ENCODE measurements around the gene TSPAN9. TPM values are rescaled to one million over a fixed set of nuclear protein-coding genes. Genes with fewer than 3 reads are reported as not detected.

The TSPAN9 gene
- total and polyA plus RNA-seq, 8 donors = 1.4 to 58.3 (median 7.9) TPM

DNA sequence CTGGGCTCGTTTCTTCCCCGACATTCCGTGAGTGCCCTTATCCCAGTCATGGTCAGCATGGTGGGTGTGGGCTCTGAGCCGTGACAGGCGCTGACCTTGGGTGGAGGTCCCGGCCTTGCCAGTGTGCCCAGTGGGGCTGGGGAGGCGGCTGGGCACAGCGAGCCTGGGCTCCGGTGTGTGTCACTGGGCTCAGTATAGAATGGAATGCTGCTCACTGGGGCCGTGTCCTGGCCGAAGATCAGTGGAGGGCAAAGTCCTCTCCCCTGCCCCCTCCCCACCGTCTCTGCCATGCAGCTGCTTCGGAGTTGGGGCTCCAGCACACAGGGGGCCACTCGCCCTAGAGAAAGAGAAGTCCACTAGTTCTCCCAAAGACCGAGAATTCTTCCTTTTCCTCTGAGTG is 164.4 kb downstream of the TSPAN9 start:
- DNase-seq = no peak
- peaks cover 0 to 4% (median 1%) of the 10 kb centered on the region in 4 donors for H3K4me1 ChIP-seq

DNA sequence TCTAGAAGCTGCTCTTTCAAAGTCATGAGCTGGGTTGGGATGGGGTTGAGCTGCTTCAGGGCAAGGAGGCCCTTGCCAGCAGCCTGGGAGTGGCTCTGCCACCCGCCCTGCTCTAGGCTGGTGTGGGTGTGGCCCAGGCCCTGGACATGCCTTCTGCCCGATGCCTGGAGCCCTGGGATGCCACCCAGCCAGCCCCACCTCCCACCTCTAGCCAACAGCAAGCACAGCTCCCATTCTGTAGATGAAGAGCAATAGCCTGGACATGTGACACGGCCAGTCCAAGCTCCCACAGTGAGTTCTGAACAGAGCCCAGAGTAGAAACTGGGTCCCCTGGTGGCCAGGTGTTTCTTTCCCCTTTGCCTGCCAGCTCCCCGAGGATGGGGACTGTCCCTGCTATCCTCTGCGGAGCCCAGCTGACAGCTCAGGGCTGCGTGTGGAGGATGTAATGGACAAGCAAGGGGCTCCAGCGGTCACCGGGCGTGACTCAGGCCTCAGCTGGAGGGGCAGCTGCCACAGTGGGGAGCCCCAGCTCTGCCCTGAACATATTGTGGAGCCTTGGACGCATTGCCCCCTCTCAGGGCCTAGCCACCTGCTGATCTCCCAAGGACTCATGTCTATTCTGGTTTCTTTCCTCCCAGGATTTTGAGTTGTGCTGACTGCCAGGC is 165.2 kb downstream of the TSPAN9 start:
- H3K27me3 ChIP-seq = no peaks in the 10 kb centered on the region
- H3K27ac ChIP-seq = no peak overlapping the region
- 78 to 87% (median 82%) methylated on average over 9 to 10 of the region's 10 CpGs for WGBS, 5 donors
- H3K4me3 ChIP-seq = no peak overlapping the region
- no peak for DNase-seq
- intact Hi-C loops (cut with DNase I; ENCODE audit: low total_unique reads) = no loop called here
- H3K36me3 ChIP-seq = peaks cover 0 to 16% (median 5%) of the 10 kb centered on the region in 4 donors
- H3K4me1 ChIP-seq = peaks cover 0 to 1% (median 0%) of the 10 kb centered on the region in 4 donors
- TF ChIP-seq POLR2AphosphoS5 (IDR thresholded peaks at IDR 0.05) (no peak), POLR2A (IDR thresholded peaks at IDR 0.05) (no peak), EP300 (IDR thresholded peaks at IDR 0.05) (no peak)
- TF ChIP-seq, protein P1, sequence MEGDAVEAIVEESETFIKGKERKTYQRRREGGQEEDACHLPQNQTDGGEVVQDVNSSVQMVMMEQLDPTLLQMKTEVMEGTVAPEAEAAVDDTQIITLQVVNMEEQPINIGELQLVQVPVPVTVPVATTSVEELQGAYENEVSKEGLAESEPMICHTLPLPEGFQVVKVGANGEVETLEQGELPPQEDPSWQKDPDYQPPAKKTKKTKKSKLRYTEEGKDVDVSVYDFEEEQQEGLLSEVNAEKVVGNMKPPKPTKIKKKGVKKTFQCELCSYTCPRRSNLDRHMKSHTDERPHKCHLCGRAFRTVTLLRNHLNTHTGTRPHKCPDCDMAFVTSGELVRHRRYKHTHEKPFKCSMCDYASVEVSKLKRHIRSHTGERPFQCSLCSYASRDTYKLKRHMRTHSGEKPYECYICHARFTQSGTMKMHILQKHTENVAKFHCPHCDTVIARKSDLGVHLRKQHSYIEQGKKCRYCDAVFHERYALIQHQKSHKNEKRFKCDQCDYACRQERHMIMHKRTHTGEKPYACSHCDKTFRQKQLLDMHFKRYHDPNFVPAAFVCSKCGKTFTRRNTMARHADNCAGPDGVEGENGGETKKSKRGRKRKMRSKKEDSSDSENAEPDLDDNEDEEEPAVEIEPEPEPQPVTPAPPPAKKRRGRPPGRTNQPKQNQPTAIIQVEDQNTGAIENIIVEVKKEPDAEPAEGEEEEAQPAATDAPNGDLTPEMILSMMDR (IDR thresholded peaks at IDR 0.05) = no peak
- no peaks in the 10 kb centered on the region for H3K9me3 ChIP-seq

More for the DNA sequence above, 164.4 kb downstream of the TSPAN9 start:
- Histone ChIP-seq H3K27me3 (no peaks in the 10 kb centered on the region), H3K4me3 (no peak overlapping the region), H3K36me3 (peaks cover 0 to 16% (median 5%) of the 10 kb centered on the region in 4 donors), H3K9me3 (no peaks in the 10 kb centered on the region), H3K27ac (no peak overlapping the region)
- TF ChIP-seq, protein P1 (IDR thresholded peaks at IDR 0.05) = no peak
- TF ChIP-seq POLR2AphosphoS5 (IDR thresholded peaks at IDR 0.05) (no peak), POLR2A (IDR thresholded peaks at IDR 0.05) (no peak), EP300 (IDR thresholded peaks at IDR 0.05) (no peak)
- WGBS, 5 donors = 70 to 80% (median 73%) methylated on average over 7 to 15 of the region's 15 CpGs
- intact Hi-C loops (cut with DNase I; ENCODE audit: low total_unique reads) = no loop called here

DNA sequence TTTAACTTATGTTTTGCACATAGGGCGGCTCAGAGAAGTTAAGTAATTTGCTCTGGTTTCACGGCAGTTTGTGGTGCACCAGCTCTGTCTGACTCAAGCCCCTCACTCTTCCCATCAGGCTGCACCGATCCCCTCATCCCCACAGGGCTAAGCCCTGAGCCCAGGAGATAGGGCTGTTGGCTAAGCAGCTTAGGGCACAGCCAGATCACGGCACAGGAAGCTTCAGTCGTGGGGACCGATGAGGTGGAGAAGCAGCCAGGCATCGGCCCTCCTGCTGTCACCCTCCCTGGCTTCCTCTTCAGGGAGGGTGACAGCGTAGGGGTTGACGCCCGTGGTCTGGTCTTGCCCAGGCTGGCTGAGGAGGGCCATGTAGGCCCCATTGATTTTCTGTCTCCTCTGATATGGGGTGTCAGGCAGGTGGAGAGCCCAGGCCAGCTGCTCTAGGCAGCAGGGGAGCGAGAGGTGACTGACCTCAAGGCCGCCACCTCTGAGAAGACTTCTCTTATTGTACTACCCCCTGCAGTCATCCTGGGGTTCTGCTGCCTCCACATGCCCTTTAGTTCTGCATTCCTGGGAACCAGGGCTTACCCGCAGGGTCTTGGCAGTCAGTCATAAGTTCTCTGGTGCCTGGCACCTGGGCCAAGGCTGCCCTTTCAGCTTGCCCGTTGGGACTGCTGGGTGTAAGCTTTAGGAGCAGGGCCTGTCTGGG is 166.4 kb downstream of the TSPAN9 start:
- H3K27ac ChIP-seq = no peak overlapping the region
- TF ChIP-seq, protein P1 (IDR thresholded peaks at IDR 0.05) = no peak
- no peak for DNase-seq
- H3K36me3 ChIP-seq = peaks cover 0 to 14% (median 5%) of the 10 kb centered on the region in 4 donors
- H3K27me3 ChIP-seq = no peaks in the 10 kb centered on the region
- H3K4me1 ChIP-seq = peaks cover 0 to 12% (median 0%) of the 10 kb centered on the region in 4 donors
- 76 to 84% (median 80%) methylated on average over 10 to 14 of the region's 14 CpGs for WGBS, 5 donors
- no peaks in the 10 kb centered on the region for H3K9me3 ChIP-seq
- no peak overlapping the region for H3K4me3 ChIP-seq
- intact Hi-C loops (cut with DNase I; ENCODE audit: low total_unique reads) = no loop called here

DNA sequence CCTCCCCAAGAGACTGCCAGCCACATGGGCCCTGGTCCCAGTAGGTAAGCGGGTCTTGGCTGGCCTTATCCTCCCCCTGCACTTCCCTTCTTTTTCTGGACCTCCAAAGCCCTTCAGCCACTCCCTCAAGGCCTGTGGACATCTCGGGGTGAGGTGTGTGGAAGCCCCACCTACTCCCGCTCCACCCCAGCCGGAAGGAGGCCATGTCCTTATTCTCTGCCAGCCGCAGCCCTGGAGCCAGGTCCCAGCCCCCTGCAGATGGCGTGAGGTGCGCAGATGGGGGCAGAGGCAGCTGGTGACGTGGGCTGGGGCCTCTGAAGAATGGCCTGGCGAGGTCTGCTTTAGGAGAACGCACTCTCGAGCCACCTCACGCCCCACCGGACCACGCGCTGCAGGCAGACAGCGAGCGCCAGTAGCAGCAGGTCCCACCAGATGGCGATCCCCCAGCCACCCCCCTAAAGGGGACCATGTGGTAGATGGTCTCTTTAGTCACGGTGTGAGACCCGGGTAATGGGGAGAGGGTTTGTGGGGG is 167.1 kb downstream of the TSPAN9 start:
- intact Hi-C loops (cut with DNase I; ENCODE audit: low total_unique reads) = no loop called here
- H3K4me1 ChIP-seq = peaks cover 0 to 12% (median 0%) of the 10 kb centered on the region in 4 donors
- no peaks in the 10 kb centered on the region for H3K9me3 ChIP-seq
- WGBS, 5 donors = 91 to 94% (median 91%) methylated on average over 11 to 20 of the region's 20 CpGs
- peaks cover 0 to 11% (median 5%) of the 10 kb centered on the region in 4 donors for H3K36me3 ChIP-seq
- DNase-seq = no peak
- H3K27ac ChIP-seq = no peak overlapping the region
- no peaks in the 10 kb centered on the region for H3K27me3 ChIP-seq
- no peak overlapping the region for H3K4me3 ChIP-seq
- TF ChIP-seq POLR2AphosphoS5 (IDR thresholded peaks at IDR 0.05) (no peak), EP300 (IDR thresholded peaks at IDR 0.05) (no peak), POLR2A (IDR thresholded peaks at IDR 0.05) (no peak)
- TF ChIP-seq, protein P1 (IDR thresholded peaks at IDR 0.05) = no peak
